Activated naive CD4-positive, alpha-beta T cell treated with anti-CD3 and anti-CD28 coated beads, Interleukin-2, amount 50 U/mL, for 16 hours (primary cell): ENCODE data around the gene FAM9C.
A peak's percentile ranks its signal among the peaks of the same experiment; 100 is the strongest.
"Not testable (repeated sequence)": the region's sequence is repeated elsewhere in the genome, so short reads cannot be mapped to it uniquely, and the experiment has no call there.

Experiments used
- DNase-seq: peaks from one replicate; pipeline ENCODE4 v3.0.0-alpha.2; 2020

Gene FAM9C

DNA sequence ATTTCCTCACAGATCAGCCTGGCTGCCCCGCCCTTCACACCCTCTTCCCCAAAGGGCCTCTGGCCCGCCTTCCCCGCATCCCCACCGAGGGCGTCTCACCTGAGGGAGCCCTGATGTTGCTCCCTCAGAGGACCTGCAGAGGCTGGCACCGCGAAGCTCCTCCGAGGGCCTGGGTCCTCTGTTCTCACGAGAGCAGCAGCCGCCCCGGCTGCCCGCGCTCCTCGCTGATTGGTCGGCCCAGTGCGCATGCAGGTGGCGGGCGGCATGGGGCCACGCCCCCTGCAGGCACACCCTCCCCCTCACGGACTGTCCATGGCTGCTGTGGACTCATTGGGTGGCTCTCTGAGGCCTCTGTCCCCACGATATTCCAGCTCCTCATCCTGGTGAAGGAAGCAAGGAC, at the start of gene FAM9C:
TSS of gene FAM9C (minus strand) at position 180 of the 400 bp plus-strand sequence. CDS start 831 bp downstream, outside the sequence.
- no peak for DNase-seq

DNA sequence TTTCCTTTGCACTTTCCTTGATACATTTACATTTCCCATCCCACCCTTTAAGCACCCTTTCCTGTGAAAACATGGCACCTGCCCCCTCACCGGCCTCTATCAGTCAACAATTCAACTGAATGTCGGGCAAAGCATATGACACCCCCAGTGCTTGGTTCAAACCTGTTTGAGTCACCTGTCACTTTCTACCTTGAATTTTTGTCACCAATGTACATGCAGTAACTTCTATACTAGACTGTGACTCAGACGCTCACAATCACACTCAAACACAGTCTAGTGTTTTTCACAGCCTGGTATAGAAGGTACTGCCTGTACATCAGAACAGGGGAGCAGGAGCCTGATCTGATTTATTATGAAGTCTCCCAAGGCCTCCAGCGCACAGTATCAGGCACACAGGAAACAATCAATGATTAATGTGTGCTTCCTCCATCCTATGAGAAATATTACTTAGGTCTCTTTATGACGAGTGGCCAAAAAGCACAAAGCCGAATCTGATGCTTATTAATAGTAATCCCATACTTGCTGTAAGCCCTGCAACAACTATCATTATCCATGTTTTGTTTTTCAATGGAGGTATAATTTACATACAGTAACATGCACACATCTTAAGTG, 49.2 kb upstream of the FAM9C start:
- peak; percentile 31 for DNase-seq

DNA sequence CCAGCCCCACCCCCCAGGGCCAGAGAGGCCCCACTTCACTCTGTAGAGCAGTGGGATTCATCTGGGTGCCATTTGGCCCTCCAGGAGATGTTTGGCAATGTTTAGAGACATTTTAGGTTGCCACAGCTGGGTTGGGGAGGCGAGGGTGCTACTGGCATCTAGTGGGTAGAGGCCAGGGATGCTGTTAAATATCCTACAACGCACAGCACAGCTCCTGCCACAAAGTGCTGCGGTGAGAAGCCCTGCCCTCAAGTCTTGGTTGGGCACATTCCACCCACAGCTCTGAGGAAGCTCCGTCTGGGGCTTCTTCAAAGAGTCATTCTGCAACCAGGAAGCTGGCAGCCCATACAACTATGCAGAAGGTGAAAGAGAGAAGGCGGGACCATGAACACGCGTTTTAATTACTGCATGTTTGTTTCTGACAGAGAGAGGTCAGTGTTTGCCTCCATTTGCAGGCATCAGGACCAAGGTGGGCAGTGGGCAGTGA, 48.1 kb upstream of the FAM9C start:
- peak; percentile 69 for DNase-seq

DNA sequence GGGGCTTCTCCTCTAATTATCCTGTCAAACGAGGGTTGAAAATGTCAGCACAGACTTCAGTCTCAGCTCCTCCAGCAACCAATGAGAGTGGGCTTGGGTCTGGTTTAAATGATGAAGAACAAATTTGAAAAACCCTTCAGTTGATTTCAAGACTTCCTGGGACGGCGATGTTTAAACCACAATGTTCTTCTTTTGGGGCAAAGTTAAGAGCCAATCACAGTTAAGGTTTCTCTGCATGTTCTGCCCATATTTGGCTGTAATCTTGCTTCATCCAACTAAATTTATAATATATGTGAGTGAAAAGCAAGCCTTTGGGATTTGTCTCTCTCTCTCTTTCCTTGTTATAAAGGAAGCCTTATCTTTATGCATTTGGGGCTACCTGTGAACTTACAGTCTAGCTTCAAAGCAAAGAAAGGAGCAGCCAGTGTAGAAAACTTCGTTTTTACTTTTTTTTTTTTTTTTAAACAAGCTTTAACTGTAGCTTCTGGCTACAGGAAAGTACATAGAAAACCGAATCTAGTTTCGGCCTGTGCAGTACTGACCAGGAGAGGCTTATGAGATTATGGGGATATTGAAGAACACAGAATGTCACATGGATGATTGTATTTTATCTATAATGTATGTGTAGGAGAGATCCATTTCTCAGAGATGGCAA, 46.8 kb upstream of the FAM9C start:
- DNase-seq: no peak

DNA sequence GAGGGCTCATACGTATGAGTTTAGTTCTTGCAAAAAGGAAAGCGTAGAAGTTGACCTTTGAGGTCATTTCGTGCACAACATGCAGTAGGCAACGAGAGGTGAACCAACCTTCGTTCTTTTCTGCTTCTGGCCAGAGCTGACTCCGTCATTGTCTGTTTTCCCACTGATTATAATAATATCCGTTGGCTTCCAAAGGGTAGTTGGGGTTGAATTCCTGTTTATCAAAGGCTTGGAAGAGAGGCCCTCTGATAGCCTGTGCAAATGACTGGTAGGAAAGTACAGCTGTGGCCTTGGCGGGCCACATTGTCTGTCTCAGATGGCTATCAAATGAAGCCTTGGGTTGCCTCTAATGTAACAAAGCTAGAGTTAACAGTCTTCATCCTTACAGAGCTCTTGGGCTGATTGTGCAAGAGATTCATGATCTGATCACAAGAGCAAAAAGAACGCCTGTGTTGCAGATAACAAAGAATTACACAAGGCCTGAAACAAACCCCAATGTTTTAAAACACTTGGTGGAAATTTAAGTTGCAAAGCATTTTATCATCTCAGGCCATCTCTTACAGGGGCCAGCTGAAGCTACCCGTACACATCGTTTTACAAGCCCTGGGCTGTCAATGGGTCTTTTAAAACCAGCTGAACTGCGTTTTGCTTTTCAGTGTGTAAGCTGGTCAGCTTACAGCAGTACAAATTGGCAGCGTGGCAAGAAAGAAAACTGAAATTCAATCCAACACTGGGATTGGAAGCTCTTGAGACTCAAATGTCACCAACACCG, 46.1 kb upstream of the FAM9C start:
- DNase-seq: no peak

DNA sequence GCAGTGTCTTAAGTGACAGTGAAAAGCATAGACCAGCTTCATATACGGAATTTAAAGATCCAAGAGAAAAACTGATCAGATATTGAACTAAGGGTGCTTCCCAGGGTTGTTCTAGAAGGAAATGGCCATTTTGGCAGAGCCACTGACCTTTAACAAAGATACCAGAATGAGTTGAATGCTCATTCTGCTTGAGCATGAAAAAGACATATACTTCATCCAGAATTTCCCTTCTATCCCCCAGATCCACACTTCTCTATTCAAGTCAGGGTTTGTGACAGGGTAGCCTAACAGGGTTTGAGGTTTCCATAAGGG, 45.6 kb upstream of the FAM9C start:
- no peak for DNase-seq

DNA sequence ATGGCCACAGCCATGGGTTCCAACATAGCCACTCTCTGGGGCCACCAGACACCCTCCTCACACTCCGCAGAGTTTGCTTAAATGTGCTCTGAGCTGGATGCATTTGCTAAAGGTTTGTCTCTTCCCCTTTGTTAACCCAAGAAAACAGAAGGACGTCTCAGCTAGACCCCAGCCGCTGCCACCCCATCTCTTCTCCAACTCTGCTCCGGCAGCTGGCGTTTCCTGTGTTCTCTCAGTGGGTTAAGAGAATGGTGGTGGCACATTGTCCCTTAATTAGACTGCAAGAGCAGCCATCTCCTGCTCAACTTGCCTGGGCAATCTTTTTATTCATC, 43.7 kb upstream of the FAM9C start:
- no peak for DNase-seq

DNA sequence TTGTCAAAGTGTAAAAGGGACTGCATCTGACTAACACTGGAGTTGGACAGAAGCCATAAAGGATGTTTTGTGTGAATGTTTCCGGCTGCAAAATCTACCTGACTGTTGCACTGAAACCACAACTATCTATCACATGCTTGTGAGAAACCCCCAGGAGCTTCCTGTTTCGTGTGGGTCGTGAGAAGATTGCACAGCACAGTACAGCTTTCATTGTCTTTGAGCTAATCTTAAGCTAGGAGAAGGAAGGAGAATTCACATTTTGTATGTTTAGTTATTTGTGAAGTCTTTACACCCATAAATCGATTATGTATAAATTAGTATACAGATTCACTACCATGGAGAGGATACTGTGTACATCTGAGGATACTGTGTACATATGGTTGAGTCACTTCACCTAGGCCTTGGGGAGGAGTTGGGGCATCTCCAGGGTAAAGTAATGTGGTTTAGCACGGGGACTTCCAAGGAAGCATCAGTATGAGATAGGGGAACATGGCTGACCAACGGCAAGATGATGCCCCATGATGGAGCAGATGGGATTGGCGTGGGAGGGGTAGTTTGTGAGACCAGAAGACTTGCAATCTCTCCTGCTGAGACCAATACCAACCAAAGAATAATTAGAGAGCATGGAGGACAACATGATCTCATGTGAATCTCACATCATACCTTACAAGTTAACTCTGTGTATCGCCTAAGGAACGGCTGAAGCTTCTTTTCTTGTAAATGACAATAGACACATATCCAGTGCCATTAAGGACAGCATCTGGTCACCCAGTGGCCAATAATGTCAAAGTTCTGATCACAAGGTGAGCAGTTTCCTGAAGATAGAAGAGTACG, 43.1 kb upstream of the FAM9C start:
- DNase-seq: peak; percentile 53

DNA sequence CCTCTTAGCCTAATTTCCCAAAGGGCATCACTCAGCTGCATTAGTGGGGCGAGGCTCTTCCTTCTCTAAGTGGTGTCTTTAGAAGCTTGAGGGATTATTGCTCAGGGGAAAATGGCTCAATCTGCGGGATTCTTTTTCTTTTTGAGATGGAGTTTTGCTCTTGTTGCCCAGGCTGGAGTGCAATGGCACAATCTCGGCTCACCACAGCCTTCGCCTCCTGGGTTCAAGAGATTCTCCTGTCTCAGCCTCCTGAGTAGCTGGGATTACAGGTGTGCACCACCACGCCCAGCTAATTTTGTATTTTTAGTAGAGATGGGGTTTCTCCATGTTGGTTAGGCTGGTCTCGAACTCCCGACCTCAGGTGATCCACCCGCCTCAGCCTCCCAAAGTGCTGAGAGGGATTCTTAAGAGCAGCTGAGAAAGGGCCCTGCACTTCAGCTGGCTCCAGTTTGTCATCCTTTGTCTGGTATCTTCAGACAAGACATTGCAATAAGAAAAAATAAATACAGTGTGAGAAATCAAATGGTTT, 42.4 kb upstream of the FAM9C start:
- peak; percentile 14 for DNase-seq

DNA sequence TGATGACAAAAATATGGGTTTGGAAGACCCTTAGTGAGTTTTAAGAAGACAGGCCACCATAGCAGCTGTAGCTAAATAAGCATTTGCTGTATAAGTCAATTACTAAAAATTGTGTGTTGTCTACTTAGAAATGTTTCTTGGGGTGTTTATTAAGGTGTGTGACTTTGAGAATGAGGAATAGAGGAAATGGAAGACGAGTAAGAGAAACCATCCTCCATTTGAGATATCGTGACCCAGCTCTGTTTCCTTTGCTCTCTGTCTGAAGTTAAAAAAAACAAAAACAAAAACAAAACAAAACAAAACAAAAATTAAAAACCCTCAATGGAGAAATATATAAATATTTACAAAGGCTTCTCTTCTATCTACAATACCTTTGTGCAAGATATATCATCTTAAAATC, 41.7 kb upstream of the FAM9C start:
- DNase-seq: no peak

DNA sequence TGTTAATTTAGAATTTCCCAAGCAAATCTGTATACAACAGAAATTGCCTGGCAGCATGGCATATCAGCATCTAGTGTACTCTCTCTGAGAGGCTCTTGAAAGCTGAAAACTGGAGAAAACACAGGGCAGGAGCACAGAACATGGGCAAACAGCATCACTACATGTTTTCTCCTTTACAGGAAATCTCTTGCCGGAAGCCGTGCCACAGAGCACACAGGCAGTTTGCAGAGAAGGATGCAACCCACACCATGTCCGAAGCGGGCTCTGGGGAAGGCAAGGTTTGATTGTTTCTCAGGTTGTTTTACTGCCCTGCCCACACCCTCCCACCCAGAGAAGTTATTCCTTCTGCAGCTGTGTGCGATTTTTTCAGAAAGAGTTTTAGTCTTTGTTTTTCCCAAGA, 41.1 kb upstream of the FAM9C start:
- peak; percentile 22 for DNase-seq

DNA sequence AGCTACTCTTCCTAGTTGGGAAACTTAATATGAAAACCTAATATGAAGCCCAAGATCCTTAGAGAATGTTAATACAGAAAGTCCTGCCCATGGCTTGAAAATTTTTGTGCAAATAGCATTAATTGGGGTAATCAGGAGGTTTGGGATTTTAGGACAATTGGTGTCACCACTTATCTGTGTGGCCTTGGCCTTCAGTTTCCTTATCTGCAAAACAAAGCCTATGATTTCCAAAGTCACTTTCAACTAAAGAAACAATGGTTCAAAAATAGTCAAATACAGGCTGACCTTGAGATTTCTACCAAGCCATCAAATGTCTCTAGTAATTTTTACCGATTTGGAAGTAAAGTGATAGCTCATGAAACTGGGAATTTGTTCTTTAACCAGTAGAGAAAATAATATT, 40.2 kb upstream of the FAM9C start:
- DNase-seq: no peak

DNA sequence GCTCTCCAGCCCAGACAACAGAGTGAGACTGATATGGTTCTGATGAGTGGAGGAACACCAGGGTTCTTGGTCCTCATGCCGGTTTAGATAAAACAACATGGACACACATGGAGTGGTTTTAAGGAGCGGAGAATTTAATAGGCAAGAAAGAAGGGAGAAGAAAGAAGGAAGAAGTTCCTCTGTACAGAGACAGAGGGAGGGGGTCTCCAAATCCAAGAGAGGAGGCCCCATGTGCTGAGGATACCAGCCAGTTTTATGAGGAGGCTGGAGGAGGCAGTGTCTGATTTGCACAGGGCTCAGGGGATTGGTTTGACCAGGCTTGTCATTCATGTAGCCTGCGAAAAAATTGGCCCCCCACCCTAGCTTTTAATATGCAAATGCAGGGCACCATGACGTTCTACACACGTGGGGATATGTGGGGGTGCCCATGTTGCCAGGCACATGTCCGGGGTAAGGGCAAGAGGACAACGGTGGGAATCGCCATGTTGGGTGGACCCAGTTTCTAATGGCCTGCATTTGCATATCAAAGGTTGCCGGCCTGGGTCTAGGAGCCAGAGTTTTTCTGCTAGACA, 39.4 kb upstream of the FAM9C start:
- DNase-seq: not testable (repeated sequence)

DNA sequence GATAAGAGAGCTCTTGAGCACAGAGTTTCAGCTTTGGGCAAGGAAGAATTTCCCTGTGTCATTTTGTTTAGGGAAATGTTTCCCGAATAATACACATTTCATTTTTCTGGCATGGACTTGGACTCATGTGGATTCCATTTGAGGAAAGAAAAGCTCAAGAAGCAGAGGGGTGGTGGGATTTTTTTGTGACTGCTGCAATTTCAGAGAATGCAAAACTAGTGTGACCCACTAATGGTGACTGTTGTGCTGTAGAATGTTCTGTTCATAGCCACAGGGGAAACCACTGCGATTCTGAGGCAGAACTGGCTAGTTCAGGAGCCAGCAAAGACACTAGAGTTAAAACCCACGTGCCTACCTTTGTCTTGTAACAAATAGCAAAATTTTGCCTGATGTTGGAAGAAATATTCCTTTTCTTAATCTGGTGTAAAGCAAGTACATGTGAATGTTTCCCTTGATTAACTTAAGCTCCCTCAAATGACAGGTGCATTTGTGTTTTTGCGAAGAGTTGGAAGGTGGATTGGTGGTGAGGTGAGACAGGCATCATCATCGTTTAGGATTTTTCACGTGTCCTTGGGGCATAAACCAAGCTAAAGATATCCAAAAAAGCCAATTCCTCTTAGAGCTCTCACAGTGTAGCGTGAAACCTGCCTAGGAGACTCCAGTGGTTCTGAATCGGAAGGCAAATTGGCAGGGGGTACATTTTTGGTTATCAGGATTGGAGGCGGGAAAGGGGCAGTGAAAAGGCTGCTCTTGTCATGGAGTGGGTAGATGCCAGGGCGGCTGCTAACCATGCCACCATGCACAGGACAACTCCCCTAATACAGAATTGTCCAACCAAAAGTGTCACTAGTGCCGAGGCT, 38.0 kb upstream of the FAM9C start:
- no peak for DNase-seq

DNA sequence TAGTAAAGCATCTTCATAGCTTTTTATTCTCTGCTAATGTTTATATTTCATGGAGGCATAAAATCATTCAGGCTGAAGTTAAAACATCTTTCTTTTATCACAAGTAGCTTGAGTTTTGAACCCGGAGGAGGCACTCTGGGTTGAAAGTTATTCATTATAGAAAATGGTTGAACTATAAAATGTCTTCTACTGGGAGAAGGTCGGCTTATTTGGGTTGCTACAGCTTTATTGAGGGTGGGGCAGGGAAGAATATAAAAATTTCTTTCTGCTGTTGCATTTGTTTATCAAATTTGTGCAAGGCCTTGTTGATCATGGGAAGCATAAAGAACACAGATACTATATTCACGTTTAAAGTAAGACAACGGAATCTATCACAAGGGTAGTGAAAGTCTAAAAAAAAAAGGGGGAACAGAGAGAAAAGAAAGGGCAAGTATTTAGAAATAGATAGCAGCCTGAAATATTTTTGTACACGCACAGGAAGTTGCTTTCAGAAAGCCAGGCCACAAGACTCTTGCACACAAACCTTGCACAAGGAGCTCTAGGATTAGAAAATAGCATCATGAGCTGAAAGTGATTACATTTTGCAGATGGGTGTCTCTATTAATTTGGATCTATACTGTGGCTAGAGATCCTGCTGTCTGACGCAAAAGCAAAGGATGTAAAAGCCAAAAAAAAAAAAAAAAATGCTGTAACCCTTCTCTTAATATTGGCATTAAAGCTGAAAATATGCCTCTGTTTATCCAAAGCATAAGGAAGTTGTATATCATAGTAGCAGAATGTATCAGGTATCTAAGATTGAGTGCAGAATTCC, 37.2 kb upstream of the FAM9C start:
- DNase-seq: no peak

DNA sequence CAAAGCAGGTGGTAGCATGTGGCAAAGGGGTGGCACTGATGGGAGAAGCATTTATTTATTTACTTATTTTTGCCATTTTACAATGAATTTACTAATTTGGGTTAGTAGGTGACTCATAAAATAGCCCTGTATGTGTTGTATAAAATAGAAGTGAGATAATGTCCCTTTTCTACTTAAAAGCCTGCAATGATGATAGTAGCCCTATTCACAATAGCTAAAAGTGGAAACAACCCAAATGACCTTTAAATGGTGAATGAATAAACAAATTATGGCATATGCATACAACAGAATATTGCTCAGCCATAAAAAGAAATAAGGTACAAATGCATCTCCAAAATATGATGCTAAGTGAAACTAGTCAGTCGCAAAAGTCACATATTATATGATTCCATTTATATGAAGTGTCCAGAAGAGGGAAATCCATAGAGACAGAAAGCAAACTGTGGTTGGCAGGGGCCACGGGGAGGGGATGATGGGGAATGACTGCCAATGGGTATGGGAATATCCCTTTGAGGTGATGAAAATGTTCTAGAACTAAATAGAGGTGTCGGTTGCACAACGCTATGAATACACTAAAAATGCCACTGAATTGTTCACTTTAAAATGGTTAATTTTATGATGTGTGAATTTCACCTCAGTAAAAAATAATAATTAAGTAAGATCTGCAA, 35.8 kb upstream of the FAM9C start:
- DNase-seq: no peak

DNA sequence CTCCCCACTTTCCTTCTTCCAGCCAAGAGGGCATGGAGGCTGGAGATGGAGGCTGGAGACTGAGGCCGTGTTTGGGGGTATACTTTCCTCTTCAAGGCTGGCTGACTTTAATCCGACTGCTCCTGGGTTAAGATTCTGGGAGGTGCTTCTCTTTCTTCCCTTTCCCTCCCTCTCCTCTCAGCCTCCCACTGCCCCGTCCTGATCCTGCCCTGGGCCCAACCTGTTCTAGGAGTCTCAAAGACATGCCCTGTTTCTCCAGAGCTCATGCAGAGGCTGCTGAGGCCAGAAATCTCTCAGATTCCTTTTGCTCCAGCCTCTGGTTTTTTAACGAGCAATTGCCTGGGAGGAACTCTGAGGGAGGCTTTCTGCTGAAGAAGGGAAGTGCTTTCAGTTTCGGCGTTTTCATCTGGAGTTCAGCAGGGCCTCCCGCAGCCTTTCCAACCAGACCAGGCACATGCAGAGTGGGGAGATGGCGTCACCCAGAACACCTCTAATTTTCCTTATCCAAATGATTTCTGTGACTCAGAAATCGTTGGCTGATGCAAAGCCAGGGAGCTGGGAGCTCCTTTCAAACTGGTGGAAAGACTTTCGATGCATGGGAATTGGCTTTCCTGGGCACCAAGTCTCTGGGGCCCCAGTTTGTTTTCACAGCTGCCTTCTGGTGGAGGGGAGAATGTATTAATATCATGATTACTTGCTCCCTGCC, 34.5 kb upstream of the FAM9C start:
- DNase-seq: no peak

DNA sequence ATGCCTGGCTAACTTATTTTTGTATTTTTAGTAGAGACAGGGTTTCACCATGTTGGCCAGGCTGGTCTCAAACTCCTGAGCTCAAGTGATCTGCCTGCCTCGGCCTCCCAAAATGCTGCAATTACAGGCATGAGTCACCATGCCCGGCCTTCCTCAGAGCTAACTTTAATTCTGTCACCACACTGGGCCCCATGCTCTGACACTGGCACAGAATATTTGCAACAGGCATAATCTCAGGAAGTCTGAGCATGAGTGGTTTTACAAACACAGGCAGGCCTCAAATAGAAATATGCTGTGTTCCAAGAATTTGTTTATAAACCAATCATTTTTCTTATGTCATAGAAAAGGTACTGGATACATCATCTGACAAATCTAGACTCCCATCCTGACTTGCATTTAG, 32.7 kb upstream of the FAM9C start:
- DNase-seq: peak; percentile 28

DNA sequence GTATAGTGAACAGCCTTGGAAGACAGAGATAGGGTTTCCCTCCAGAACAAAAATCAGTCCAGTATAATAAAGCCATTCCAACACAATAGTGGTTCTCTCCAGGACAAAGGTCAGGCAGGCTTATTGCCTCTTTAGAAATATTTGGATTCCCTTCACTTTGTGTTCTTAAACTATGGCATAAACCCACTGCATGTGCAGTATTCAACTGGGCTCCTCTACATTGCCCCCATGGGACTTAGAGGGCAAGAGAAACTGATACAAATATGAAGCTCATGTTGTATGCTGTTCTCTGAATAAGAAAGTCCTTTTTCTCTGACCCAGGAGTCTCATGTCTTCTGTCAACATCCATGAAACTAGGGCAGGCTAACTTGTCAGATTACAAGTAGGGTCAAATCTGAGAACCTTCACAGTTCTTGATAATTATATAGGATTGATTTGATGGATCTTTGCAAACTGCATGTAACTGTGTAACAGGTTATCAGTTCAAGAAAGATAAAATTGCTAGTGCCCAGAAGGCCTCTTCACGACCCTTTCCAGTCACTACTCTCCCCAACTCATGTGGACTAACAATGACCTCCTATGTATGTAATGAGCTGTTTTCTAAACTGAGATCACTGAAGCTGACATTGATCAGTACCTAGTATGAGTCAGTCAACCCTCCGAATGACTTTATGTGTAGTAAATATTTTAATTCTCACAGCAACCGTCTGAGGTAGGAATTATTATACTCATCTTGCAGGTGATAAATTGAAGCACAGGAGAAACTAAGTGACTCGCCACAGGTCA, 31.9 kb upstream of the FAM9C start:
- DNase-seq: no peak
